ENCODE data around the gene RPS21.

GRCh38 chr20:62428002-62428372, 41.1 kb downstream of the RPS21 start:
- TF ChIP-seq USF2 (IDR thresholded peaks at IDR 0.05; ENCODE audit: borderline replicate concordance, low read depth, low read length): no peak
- no peak for TF ChIP-seq SUPT20H (IDR thresholded peaks at IDR 0.05; ENCODE audit: borderline replicate concordance, control insufficient read depth, low read depth, low read length)
- TF ChIP-seq FOS (IDR thresholded peaks at IDR 0.05; ENCODE audit: borderline replicate concordance, extremely low read depth, insufficient read length): no peak
- no peak for TF ChIP-seq ZNF592 (IDR thresholded peaks at IDR 0.05)
- TF ChIP-seq CTCF (IDR thresholded peaks at IDR 0.05 in 2 of 3, conservative IDR thresholded peaks at IDR 0.05 in 1 of 3; ENCODE audit: control insufficient read depth in 2 of 3, extremely low read depth in 1 of 3, insufficient read depth in 1 of 3, low read depth in 3 of 3, low read length in 3 of 3): no peak
- no peak for TF ChIP-seq ASH2L (IDR thresholded peaks at IDR 0.05; ENCODE audit: borderline replicate concordance, low read depth)
- no peak for TF ChIP-seq SMC3 (IDR thresholded peaks at IDR 0.05; ENCODE audit: borderline replicate concordance, low read length)
- TF ChIP-seq EZH2 (IDR thresholded peaks at IDR 0.05; ENCODE audit: borderline replicate concordance, control insufficient read depth, low read depth, low read length): no peak
- no peak for TF ChIP-seq ATF3 (IDR thresholded peaks at IDR 0.05; ENCODE audit: borderline replicate concordance, extremely low read depth, low read depth, low read length)
- TF ChIP-seq EP300 (IDR thresholded peaks at IDR 0.05; ENCODE audit: borderline replicate concordance in 1 of 2, control insufficient read depth in 1 of 2, low read depth in 2 of 2, low read length in 2 of 2): no peak
- no peak for TF ChIP-seq CEBPB (IDR thresholded peaks at IDR 0.05; ENCODE audit: borderline replicate concordance in 1 of 2, low read depth in 2 of 2, low read length in 2 of 2)
